ENCODE results near the gene ZNF77. TPM values are rescaled to one million over a fixed set of nuclear protein-coding genes. Genes with fewer than 3 reads are reported as not detected.
A peak's percentile ranks its signal among the peaks of the same experiment; 100 is the strongest.

The ZNF77 gene
- total and polyA plus RNA-seq, 8 donors = 0.29 to 65.3 (median 4.2) TPM

DNA sequence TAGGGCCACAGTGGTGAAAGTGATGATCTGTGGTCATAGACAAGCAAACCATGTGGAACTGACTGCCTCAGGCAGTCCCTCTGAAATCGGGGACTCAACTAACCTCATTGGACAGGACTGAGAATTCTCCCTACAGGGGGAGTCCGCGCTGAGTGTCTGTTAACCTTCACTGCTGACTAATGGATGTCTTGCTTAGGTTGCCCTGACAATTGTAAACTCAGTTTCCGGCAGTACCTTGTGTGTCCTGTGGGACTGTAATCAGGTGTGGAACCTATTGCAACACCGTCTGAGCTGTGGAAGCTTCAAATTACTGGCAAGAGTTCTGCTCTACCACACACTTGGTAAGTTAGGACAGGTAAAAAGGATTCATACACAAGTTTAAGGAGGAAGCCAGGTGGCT lies 21.8 kb downstream of the ZNF77 start:
- Histone ChIP-seq H3K27ac (peak overlapping the region in 4 of 5 donors; percentile 23 to 65 (median 32)), H3K27me3 (no peaks in the 10 kb centered on the region), H3K9me3 (peaks cover 0 to 13% (median 1%) of the 10 kb centered on the region in 4 donors), H3K4me3 (no peak overlapping the region), H3K36me3 (peaks cover 4 to 23% (median 20%) of the 10 kb centered on the region in 4 donors), H3K4me1 (peaks cover 0 to 17% (median 13%) of the 10 kb centered on the region in 4 donors)
- WGBS, 5 donors = 30 to 45% (median 45%) methylated on average over 5 of the region's 5 CpGs
- TF ChIP-seq EP300 (IDR thresholded peaks at IDR 0.05) = no peak
- TF ChIP-seq POLR2AphosphoS5 (IDR thresholded peaks at IDR 0.05) = peak in 1 of 3 donors; percentile 8
- intact Hi-C loops (cut with DNase I; ENCODE audit: low total_unique reads) = no loop called here
- DNase-seq = peak in 1 of 2 donors; percentile 57

GRCh38 chr19:2917275-2918184 lies 27.2 kb downstream of the ZNF77 start:
- Histone ChIP-seq H3K27me3 (no peaks in the 10 kb centered on the region), H3K4me3 (no peak overlapping the region), H3K27ac (no peak overlapping the region), H3K9me3 (peaks cover 7 to 54% (median 16%) of the 10 kb centered on the region in 4 donors), H3K36me3 (peaks cover 33 to 64% (median 63%) of the 10 kb centered on the region in 4 donors), H3K4me1 (no peaks in the 10 kb centered on the region)
- TF ChIP-seq EP300 (IDR thresholded peaks at IDR 0.05) (no peak), POLR2AphosphoS5 (IDR thresholded peaks at IDR 0.05) (no peak), POLR2A (IDR thresholded peaks at IDR 0.05) (no peak)
- TF ChIP-seq, protein P1, sequence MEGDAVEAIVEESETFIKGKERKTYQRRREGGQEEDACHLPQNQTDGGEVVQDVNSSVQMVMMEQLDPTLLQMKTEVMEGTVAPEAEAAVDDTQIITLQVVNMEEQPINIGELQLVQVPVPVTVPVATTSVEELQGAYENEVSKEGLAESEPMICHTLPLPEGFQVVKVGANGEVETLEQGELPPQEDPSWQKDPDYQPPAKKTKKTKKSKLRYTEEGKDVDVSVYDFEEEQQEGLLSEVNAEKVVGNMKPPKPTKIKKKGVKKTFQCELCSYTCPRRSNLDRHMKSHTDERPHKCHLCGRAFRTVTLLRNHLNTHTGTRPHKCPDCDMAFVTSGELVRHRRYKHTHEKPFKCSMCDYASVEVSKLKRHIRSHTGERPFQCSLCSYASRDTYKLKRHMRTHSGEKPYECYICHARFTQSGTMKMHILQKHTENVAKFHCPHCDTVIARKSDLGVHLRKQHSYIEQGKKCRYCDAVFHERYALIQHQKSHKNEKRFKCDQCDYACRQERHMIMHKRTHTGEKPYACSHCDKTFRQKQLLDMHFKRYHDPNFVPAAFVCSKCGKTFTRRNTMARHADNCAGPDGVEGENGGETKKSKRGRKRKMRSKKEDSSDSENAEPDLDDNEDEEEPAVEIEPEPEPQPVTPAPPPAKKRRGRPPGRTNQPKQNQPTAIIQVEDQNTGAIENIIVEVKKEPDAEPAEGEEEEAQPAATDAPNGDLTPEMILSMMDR (IDR thresholded peaks at IDR 0.05) = no peak
- no peak for DNase-seq
- intact Hi-C loops (cut with DNase I; ENCODE audit: low total_unique reads) = no loop called here
- 92 to 97% (median 96%) methylated on average over 16 of the region's 16 CpGs for WGBS, 5 donors

DNA sequence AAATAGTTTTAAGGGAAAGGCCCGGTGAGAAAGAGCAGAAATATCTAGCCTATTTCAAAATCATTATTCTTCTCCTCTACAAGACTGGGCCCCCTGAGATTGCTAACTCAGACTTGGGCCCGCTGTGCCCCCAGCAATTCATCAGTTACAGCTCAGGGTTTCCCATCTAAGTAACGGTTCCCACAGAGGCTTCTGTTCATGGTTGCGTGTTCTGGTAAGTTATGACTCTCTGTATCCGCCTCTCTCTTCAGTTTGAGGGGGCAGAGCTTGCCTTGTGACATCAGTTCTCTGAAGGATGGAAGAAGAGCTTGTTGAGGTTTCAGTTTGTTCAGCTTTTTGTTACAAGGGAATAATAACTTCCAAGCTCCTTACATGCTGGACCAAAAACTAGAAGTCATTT lies 32.5 kb downstream of the ZNF77 start:
- intact Hi-C loops (cut with DNase I; ENCODE audit: low total_unique reads) = no loop called here
- TF ChIP-seq EP300 (IDR thresholded peaks at IDR 0.05) = no peak
- TF ChIP-seq POLR2AphosphoS5 (IDR thresholded peaks at IDR 0.05) = no peak
- TF ChIP-seq, protein P1 (IDR thresholded peaks at IDR 0.05) = no peak
- TF ChIP-seq POLR2A (IDR thresholded peaks at IDR 0.05) = no peak
- 89 to 96% (median 92%) methylated on average over 5 of the region's 5 CpGs for WGBS, 5 donors
- Histone ChIP-seq H3K27me3 (no peaks in the 10 kb centered on the region), H3K9me3 (peaks cover 1 to 36% (median 7%) of the 10 kb centered on the region in 4 donors), H3K4me1 (no peaks in the 10 kb centered on the region), H3K27ac (no peak overlapping the region), H3K4me3 (no peak overlapping the region), H3K36me3 (peaks cover 22 to 44% (median 39%) of the 10 kb centered on the region in 4 donors)
- no peak for DNase-seq

GRCh38 chr19:2906631-2907195 lies 38.1 kb downstream of the ZNF77 start:
- Histone ChIP-seq H3K27me3 (no peaks in the 10 kb centered on the region), H3K27ac (no peak overlapping the region), H3K36me3 (no peaks in the 10 kb centered on the region), H3K4me3 (no peak overlapping the region), H3K4me1 (peaks cover 6 to 18% (median 14%) of the 10 kb centered on the region in 4 donors), H3K9me3 (no peaks in the 10 kb centered on the region)
- no peak for DNase-seq
- intact Hi-C loops (cut with DNase I; ENCODE audit: low total_unique reads) = no loop called here
- 86 to 95% (median 88%) methylated on average over 16 to 20 of the region's 20 CpGs for WGBS, 5 donors
- TF ChIP-seq, protein P1 (IDR thresholded peaks at IDR 0.05) = no peak
- TF ChIP-seq POLR2AphosphoS5 (IDR thresholded peaks at IDR 0.05) = no peak
- no peak for TF ChIP-seq POLR2A (IDR thresholded peaks at IDR 0.05)
- no peak for TF ChIP-seq EP300 (IDR thresholded peaks at IDR 0.05)
